Fibroblast of skin of right quadriceps (primary cell): ENCODE results near the gene ERBB4.

ENCODE experiments used
- DNase-seq: peaks from one replicate; pipeline ENCODE4 v3.0.0-alpha.2; 2013

ERBB4 gene

DNA sequence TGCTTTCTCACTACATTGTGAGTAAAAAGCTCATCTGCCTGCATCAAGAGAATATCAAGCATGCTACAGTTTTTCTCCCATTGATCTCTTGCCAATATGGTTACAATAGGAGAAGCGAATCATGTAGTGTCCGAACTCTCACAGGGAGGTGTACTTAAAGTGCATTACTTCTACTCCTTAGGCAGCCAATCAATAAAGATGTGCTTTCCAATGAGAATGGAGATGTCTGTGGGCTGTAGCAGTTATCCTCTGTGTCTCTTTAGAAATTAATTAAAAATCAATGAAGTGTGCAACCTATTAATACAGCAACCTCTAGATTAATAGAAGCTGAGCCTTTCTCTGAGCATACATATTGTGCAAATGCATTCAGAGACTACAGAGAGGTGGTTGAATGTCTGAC is 1098.5 kb downstream of the ERBB4 start:
- no peak for DNase-seq

DNA sequence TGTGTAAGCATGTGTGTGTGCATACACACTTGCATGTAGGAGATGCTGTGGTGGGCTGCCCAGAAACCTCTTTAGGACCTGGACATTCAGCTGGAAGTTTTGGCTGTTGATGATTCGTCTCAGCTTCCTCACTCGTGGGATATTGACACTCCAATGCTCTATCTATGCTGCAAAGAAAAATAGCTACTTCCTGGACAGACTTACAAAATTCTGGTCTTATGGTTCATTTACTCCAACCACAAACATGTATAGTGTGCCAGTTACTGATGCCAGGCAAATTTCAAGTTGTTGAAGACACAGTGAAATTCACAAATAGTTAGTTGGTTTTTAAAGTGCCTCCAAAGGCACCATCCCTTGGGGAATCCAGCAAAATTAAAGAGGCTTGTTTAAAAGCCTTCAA is 1099.6 kb downstream of the ERBB4 start:
- no peak for DNase-seq

DNA sequence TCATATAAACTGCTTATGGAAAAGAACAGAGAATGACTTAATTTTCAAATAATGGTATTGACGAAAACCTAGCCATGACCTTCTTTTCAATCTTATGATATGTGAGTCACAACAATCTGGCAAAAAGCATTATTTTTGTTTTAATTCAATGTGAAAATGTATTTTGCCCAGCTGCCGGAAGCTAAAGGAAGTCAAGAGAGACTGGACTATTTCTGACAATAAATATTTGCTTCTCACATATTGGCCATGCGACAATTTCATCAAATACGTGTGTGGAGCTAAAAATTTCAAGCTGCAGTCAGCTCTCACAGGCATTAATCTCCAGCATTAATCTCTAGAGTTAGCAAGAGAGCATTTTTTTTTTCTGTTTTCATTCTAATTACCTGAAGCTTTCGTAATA is 1101.2 kb downstream of the ERBB4 start:
- no peak for DNase-seq

DNA sequence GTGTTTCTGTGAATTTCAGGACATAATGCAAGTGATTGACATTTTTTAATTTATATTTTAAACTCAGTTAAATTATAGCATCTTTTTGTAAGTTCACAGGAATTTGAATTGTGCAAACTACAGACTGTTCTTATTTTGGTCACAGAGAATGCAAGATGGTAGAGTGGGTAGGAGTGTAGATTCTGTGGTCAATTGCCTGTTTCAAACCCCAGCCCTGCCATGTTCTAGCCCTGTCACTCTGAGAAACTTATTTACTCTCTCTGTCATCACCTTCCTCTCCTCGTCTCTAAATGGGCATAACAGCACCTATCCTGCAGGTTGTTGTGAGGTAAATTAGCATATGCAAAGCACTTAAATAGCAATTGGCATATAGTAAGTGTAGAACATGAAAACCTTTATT is 1102.4 kb downstream of the ERBB4 start:
- no peak for DNase-seq

DNA sequence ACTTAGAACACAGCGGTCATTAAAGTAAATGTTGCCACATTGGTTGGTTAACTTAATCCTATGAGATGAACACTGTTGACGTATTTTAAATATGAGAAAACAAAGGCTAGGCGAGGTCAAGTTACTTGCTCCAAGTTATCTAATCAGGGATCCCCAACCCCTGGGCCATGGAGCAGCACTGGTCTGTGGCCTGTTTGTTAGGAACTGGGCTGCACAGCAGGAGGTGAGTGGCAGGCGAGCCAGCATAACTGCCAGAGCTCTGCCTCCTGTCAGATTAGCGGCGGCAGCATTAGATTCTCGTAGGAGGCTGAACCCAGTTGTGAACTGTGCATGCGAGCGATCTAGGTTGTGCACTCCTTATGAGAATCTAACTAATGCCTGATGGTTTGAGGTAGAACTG is 1103.3 kb downstream of the ERBB4 start:
- no peak for DNase-seq

DNA sequence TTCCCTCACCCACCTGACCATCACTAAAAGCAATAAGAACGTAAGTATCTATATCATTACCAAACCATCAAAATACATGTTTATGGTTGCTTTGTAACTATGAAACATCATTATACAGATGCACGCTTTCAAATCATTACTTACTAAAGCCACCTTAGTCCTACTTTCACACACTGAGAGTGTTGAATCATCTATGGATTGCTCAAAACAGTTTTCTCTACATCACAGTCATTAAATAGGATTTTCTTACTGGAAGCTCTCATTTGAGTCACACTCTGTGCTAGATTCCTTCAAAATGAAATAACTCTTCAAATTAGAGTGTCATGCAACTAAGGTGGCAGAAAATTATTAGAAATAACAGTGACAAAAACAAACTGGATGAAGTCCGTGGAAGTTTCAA is 1103.8 kb downstream of the ERBB4 start:
- no peak for DNase-seq

DNA sequence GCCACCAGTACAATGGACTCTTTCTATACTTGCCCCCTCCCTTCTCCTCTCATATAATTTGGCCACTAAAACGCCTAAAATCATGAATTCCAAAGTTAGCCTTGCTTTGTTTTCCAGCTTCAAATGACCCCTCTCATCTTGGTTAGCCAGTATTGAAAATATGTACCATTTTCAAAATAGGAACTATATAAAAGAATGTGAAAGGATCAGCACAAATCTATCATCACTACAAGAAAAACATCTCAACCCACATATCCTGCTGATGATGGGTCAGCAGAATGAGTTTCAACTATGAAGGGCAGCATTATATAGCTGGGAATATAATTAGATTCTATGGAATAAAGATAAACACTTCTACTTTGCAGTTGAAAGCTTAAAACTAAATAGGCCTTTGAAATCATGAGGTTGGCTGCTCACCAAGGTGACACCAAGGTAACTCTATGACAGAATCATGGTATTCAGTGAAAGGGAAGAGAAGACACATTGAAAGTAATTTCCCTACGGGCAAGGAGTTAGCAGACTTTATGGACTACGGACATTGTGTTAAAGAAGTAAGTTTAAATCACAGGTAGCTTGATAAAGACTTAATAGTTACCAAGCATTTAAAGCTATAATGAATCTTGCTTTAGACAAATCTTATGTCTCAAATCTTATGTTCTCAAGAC is 1109.2 kb downstream of the ERBB4 start:
- no peak for DNase-seq

DNA sequence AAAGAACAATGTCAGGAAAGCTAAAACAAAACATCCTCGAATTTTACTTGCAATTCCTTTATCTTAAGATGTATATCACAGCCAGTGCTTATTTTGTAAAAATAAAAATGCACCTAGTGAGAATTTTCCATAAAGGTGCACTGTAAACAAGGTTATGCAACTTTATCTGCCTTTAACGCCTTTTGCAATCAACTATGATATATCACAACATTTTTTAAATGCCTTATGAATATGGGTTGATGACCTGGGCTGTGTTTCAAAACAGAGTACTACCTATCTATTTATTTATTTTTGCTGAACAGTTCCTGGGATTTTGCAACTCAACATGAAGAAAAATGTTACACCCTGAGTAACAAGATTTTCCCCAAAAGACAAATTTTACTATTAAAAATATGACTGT is 1112.4 kb downstream of the ERBB4 start:
- DNase-seq = no peak

DNA sequence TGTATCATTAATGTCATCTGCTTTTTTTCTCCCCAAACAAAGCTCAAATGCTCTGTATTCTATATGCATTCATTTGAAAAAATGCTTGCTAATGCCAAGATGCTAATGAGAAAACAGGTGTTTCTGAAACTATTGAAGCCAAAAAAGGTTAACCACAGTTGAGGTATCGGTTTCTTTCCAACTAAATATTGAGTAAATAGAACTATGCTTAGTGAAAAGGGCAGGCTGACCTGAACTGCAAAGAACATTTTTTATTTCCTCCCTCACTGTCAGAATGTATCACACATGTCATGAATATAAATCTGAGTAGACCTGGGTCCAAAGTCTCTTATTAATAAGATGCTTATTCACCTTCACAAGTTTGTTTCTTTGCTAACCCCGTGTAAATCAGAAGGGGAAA is 1115.6 kb downstream of the ERBB4 start:
- no peak for DNase-seq

DNA sequence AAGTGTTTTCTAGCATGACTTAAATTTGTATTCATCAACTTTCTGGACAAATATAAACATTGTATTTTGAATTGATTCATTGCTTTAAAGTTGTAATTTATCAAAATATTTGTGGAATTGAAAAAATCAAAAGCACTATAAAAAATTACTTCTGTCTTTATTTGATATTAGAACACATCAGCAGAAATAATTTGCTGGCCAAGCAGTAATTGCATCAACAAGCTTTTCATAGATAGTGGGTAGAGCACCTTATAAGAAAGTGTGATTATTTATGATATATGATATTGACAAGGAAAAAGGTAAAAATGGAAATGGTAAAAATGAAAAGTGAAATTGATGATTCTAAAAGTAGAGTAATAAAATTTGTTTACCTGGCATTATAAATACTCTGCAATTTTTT is 1121.1 kb downstream of the ERBB4 start:
- DNase-seq = no peak

DNA sequence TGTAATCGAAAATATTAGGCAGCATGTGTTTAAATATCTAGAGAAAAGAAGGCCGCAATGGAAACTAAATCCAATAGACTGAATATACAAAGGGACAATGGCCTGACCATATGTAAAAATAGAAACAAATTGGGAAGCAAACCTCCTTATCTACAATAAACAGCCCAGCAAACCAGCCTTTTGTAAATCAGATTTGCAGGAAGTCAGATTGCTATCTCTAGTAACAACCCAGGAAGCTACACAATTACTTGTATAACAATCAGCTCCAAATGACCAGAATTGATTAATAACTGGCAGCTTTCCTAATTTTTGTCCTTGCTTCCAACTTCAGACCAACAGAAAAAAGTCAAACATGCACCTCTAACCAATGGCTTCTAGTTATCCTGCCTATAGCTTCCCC is 1122.2 kb downstream of the ERBB4 start:
- no peak for DNase-seq

DNA sequence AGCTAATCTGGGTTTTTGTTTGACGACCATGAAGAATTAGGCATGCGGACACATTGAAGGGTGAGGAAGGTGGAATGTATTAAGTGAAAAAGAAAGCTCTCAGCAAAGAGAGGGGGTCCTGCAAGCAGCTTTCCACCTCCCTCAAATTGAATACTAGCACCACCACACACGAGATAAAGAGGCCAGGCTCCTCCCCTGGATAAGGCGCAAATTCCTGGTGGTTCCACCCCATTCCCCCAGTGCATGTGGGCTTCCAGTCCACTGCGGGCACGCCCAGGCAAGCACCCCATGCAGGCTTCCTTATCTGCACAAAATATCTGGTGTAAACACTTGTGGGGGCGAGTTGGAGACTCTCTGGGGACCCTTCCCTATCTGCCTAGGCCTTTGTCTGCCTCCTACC is 1124.9 kb downstream of the ERBB4 start:
- no peak for DNase-seq

DNA sequence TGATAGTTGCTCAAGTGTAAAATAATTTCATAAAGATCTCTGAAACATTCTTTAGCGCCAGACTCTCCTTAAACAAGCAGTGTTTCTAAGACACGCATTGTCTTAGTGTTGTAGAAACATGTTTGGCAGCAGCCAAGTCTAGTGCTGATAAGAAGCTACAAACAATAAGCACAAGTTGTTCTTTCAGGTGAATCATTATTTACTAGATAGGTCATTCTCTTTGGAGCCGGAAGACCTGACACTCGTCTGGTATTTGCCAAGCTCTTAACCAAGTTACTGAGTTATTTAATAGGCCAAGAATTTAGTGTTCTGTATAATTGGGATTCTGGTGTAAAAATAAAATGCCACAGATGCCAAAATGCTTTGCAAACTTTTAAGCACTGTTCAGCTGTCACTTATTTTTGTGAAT is 1130.1 kb downstream of the ERBB4 start:
- DNase-seq = no peak

DNA sequence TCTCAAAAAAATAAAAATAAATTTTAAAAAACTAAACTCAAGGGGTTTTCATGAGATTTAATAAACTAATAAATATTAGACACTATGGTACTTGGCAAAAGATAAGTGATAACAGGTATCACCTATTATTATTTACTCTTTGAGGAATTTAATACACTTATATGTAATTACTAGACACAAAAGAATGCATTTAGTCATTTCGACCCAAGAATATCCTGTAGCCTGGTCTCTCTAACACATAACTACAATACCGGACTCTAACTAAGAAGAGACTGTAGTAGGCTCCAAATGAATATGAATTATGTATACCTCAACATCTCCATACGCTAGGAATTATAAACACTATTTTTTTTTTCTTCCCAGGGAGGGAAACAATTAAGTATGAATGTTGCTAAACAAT is 1131.5 kb downstream of the ERBB4 start:
- no peak for DNase-seq

DNA sequence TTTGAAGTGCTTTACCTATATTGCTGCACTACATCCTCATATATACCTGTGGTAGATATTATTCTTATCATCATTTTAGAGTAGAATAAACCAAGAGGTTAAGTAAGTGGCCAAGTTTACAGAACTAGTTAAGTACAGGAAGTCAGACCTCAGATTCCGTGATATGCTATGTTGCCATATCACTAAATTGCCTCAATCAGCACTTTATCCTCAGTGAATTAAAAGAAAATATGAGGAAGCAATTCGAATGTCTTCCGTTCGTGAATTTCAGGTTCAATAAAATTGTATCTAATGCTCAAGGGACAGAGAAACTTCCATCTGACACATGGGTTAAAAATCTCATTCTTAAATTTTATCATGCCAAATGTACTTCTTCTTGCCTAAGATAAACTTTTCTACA is 1133.6 kb downstream of the ERBB4 start:
- no peak for DNase-seq

DNA sequence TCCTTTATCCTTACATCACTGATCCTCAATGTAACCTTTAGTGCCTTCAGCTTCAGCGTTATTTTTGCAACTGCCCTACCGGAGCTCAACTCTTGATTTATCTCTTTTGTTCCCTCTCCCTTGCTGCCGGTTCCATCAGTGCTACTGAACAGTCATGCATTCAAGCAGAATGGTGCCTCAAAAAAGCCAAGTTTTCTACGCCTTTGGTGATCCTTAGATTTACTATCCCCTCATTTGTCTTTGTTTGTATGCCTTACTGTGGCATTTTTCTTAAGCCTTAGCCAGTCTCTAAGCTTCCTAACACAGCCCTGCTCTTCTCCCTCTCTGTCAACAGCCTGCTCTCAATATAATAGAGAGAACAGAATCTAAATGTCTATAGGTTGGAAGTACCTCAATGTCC is 1134.5 kb downstream of the ERBB4 start:
- no peak for DNase-seq

DNA sequence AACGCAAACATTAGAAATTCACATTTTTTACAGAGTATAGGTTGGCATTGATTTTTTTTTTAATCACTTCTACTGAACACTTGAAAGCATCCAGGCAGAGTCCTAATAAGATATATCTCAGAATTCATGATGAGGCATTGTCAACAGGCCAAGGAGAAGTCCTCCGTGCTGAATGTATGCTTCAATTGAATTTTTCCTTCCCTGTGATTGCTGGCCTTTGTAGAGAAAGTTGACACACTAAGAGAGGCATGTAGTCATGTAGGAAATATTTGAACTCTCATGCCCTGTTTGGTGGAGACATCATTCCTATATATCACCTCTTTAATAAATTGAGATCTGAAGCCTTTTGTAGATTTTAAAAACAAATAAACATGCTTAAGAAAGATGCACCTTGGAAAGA is 1137.3 kb downstream of the ERBB4 start:
- no peak for DNase-seq

DNA sequence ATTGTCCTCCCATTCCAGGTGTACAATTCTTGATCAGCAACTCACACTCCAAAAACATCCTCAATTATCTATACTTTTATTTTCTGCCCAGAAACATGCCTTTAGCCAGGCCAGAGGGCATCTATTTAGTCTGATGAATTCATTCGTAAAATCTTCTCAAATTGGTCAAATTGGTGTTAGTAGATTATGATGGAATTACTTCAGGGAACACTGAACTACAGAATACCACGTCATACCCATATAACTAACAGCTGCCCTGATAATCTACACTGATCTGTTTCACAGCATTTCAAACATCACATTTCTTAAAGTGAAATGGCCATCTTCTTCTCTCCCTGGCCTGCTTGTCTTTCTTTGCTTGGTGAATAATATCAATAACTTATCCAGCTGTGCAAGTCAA is 1140.8 kb downstream of the ERBB4 start:
- DNase-seq = no peak

DNA sequence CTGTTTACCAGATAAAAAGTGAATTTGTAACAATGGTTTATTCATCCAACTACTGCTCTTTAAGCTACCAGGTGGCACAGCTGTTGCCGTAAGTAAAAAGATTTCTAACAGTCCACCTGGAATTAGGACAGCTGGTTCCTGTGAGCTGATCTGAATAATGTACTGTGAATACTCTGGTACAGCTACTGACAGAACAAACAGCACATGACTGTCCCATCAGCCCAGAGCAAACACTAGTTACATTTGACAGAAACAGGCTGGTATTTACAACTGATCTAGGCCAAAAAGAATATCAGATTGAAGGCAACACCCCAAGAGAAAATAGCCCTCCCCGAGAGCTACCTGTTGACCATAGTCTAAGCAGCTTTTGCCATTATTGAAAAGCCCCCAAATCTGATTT is 1141.8 kb downstream of the ERBB4 start:
- no peak for DNase-seq

DNA sequence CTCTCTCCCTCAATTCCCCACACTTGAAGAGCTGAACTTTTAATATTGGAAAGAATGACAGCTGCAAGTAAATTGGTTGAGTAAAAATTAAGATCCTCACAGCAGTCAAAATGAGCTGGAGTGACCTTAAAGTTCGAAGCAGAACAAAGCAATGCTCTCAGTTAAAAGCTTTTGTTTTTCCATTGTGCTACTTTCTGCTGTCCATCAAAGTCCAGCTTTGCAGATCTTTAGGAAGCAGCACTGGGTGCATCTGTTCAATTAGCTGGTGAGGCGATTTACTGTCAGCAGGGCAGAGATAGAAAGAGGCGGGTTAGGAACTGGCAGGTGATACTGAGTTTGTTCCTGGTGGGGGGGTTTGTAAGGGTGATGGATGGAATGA is 1147.4 kb downstream of the ERBB4 start:
- no peak for DNase-seq

DNA sequence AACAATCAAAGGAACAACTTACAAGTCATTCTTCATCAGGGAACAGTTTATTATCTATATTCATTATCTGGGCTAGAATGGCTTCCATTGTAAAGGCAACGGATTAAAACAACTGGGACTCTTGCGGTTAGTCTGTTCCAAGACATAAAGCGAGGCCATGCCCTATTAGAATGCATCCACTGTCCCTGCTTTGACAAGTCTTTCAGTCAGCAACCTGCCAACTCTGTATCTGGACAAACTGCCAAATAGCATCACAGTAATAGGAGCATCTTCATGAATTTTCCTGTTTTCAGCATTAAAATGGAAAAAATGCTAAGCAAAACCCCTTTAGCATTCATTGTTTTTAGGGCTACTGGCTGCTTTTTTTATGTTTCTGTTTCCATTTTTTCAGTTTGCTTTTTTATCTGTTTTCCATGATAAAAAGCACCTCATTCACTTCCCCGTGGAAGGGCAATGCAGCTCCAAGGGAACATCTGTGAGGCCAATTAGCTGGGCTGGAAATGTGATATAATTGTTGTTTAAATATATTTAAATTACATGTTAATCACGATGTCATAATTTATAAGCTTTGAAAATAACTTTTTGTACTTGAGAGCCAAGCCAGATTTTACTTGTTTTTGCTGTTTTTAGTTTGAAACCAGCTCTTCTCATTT is 1147.9 kb downstream of the ERBB4 start:
- DNase-seq = no peak

DNA sequence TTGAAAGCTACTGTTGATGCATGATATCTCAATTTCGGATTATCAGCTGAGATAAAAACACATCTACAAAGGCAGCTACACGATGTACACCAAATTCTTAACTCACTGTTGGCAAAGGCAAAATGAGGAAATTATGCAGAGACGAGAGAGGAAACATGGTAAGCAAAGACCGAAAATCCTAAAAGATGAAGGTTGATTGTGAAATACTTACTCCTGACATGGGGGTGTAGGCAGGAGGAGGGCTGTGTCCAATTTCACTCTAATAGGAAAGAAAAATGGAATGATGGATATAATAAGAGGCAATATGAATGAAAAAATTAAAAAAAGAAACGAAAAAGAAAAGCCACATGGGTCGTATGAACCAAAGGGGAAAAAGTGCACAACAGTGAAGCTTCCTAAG is 1150.9 kb downstream of the ERBB4 start:
- DNase-seq = no peak

DNA sequence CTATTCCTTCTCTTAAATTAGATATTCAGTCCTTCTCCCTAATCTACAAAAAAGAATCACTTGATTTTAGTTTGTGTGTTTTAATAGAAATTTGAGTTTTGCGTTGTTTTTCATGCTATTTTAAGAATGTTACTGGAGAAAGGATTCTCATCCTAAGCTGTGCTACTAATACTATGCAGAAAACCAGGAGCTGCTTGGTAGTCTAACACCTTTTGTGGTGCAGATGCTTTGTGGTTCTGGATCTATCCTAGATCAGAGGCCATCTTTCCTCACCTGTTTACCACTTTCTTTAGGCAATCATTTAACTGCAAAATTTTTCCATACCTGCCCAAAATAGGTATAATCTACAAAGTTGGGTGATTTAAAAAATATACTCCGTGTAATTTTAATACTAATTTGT is 1158.6 kb downstream of the ERBB4 start:
- no peak for DNase-seq

DNA sequence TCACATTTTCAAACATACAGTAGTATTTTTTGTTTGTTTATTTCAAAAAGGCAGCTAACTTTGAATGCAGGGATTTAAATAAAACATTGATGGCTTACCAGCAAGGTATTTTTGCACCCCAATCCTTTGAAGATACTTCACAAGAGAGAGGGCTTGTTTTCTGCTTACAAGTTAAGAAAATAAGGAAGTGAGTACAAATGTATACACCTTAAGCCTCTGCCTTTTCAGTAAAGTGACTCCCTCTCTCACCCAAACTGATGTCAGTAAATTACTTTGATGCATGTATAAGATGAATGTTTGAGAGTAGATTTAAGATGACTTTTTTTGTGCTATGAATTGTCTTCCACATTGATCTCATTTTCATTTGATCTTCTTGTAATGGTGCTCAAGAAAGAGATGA is 1162.2 kb downstream of the ERBB4 start:
- DNase-seq = no peak

DNA sequence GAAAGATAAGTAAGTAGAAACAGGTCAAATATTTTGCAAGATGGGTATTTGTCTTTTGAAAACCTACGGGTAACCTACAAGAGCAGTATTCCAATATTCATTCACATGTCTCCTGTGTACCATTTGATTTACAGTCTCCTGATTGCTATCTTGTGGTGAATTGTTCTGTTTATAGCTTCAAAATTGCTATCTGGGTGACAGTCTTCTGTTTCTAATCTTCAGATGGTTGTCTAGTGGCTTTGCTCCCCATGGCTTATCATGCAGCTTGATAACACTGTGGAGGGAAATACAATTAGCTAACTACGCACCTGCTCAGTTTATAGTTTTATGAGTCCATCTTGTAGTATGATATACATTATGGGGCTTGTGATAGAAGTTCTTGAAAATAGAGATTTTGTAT is 1165.4 kb downstream of the ERBB4 start:
- DNase-seq = no peak
